SK-N-SH (cell line): Measurements from ENCODE around the gene PDIA3. TPM values are rescaled to one million over a fixed set of nuclear protein-coding genes. Genes with fewer than 3 reads are reported as not detected.
A peak's percentile ranks its signal among the peaks of the same experiment; 100 is the strongest.
"Not testable (repeated sequence)": the region's sequence is repeated elsewhere in the genome, so short reads cannot be mapped to it uniquely, and the experiment has no call there.

ENCODE experiments used
- CTCF ChIA-PET: fragments of 300-600, 350-600 bp; formaldehyde crosslinking; extraction: SDS; loops from one replicate; lab custom pipeline; 2021; lab: Yijun Ruan, JAX
- POLR2A ChIA-PET: fragments of 350-600 bp; sonication (Branson Sonifier 250); formaldehyde crosslinking; extraction: SDS; loops from one replicate; lab custom pipeline; 2020; ENCODE audit warnings: antibody characterized with exemption, inconsistent platforms; lab: Yijun Ruan, JAX
- DNase-seq: peaks from one replicate; pipeline ENCODE4 v3.0.0; 2012
- H2AFZ ChIP-seq: fragments of 200-600 bp; sonication (generic); 2 replicates; pipeline ENCODE4 v1.8.1; 2016; ENCODE audit warnings: antibody characterized with exemption, mild to moderate bottlenecking, low read depth
- H3F3A ChIP-seq: fragments of 200-600 bp; sonication (generic); replicated peaks from 2 replicates; pipeline ENCODE3; 2016; ENCODE audit warnings: antibody characterized with exemption, mild to moderate bottlenecking; ENCODE audit not compliant: insufficient read depth
- H3K27ac ChIP-seq, 2 experiments: fragments of 200-500 bp in 1 of 2; fragments of 200-600 bp in 1 of 2; sonication (Bioruptor generic) in 1 of 2; sonication (generic), shearing (Covaris generic) in 1 of 2; 2 replicates each; pipeline versions ENCODE4 v1.5.1 to v1.6.1; 2014 to 2016; ENCODE audit warnings: low read depth in 2 of 2, inconsistent platforms in 1 of 2, low read length in 1 of 2, mild to moderate bottlenecking in 1 of 2, mixed read lengths in 1 of 2
- H3K27me3 ChIP-seq: fragments of 200-600 bp; sonication (generic), shearing (Covaris generic); 2 replicates; pipeline ENCODE4 v1.6.1; 2016; ENCODE audit warnings: mixed run types; ENCODE audit not compliant: insufficient read depth
- H3K36me3 ChIP-seq, 2 experiments: fragments of 200-500 bp in 1 of 2; fragments of 200-600 bp in 1 of 2; sonication (Bioruptor generic) in 1 of 2; sonication (generic) in 1 of 2; replicated peaks in 1 of 2; 2 replicates each; pipeline versions ENCODE3 to v1.5.1; 2014 to 2016; ENCODE audit warnings: low read length in 1 of 2, mild to moderate bottlenecking in 1 of 2; ENCODE audit not compliant: insufficient read depth in 2 of 2, control insufficient read depth in 1 of 2
- H3K4me1 ChIP-seq, 2 experiments: fragments of 200-500 bp in 1 of 2; fragments of 200-600 bp in 1 of 2; sonication (Bioruptor generic) in 1 of 2; sonication (generic), shearing (Covaris generic) in 1 of 2; 2 replicates each; pipeline versions ENCODE4 v1.5.1 to v1.6.1; 2014 to 2016; ENCODE audit warnings: low read depth in 1 of 2, low read length in 1 of 2, mixed run types in 1 of 2; ENCODE audit not compliant: insufficient read depth in 2 of 2, control insufficient read depth in 1 of 2
- H3K4me2 ChIP-seq: fragments of 200-600 bp; sonication (generic), shearing (Covaris generic); 2 replicates; pipeline ENCODE4 v1.6.1; 2017; ENCODE audit warnings: mixed run types
- H3K4me3 ChIP-seq, 2 experiments: fragments of 200-500 bp in 1 of 2; fragments of 200-600 bp in 1 of 2; sonication (Bioruptor generic) in 1 of 2; sonication (generic), shearing (Covaris generic) in 1 of 2; 2 replicates each; pipeline versions ENCODE4 v1.5.1 to v1.8.1; 2014 to 2016; ENCODE audit warnings: low read depth in 2 of 2, inconsistent platforms in 1 of 2, low read length in 1 of 2, mild to moderate bottlenecking in 1 of 2, mixed read lengths in 1 of 2, moderate library complexity in 1 of 2
- H3K79me2 ChIP-seq: fragments of 200-600 bp; sonication (generic); 2 replicates; pipeline ENCODE4 v1.8.1; 2017; ENCODE audit warnings: mild to moderate bottlenecking; ENCODE audit not compliant: insufficient read depth
- H3K9ac ChIP-seq: fragments of 200-600 bp; sonication (generic); 2 replicates; pipeline ENCODE4 v1.6.1; 2017; ENCODE audit warnings: mixed run types
- H3K9me2 ChIP-seq: fragments of 200-600 bp; sonication (generic); 2 replicates; pipeline ENCODE4 v1.6.1; 2017; ENCODE audit warnings: mixed run types
- H3K9me3 ChIP-seq: fragments of 200-600 bp; sonication (generic); 2 replicates; pipeline ENCODE4 v1.6.1; 2017; ENCODE audit warnings: mixed run types, mild to moderate bottlenecking, moderate library complexity
- H4K20me1 ChIP-seq: fragments of 200-600 bp; sonication (generic); 2 replicates; pipeline ENCODE4 v1.6.1; 2017; ENCODE audit warnings: mild to moderate bottlenecking, mixed run types; ENCODE audit not compliant: insufficient read depth
- CHD2 ChIP-seq: fragments of 150-350 bp; IDR thresholded peaks from 2 replicates; pipeline ENCODE4 v1.6.1; 2018; ENCODE audit warnings: low read length; ENCODE audit not compliant: partially characterized antibody
- EP300 ChIP-seq, 2 experiments: IDR thresholded peaks; 2 replicates each; pipeline versions ENCODE4 v1.4.0 to v1.6.1; 2012; ENCODE audit warnings: borderline replicate concordance in 1 of 2, low read depth in 1 of 2, low read length in 1 of 2
- GATA2 ChIP-seq: sonication (generic); formaldehyde crosslinking; IDR thresholded peaks from 2 replicates; pipeline ENCODE4 v1.5.0; 2020; ENCODE audit warnings: mild to moderate bottlenecking, missing genetic modification reagents
- MEF2A ChIP-seq: IDR thresholded peaks from 2 replicates; pipeline ENCODE4 v1.4.0; 2012; ENCODE audit warnings: low read depth, borderline replicate concordance
- MXI1 ChIP-seq: IDR thresholded peaks from 2 replicates; pipeline ENCODE4 v1.6.1; 2012; ENCODE audit warnings: mild to moderate bottlenecking, low read depth, low read length, improper control_type of control experiment
- NFIC ChIP-seq: IDR thresholded peaks from 2 replicates; pipeline ENCODE4 v1.4.0; 2012; ENCODE audit warnings: borderline replicate concordance
- NRF1 ChIP-seq: IDR thresholded peaks from 2 replicates; pipeline ENCODE4 v1.6.1; 2012; ENCODE audit warnings: low read depth, mild to moderate bottlenecking, low read length
- POLR2AphosphoS5 ChIP-seq: IDR thresholded peaks from 2 replicates; pipeline ENCODE4 v1.6.1; 2012; ENCODE audit warnings: low read depth, low read length
- SIN3A ChIP-seq: IDR thresholded peaks from 2 replicates; pipeline ENCODE4 v1.6.1; 2012; ENCODE audit warnings: low read depth, mild to moderate bottlenecking, low read length, moderate library complexity, borderline replicate concordance
- SMC3 ChIP-seq: IDR thresholded peaks from 2 replicates; pipeline ENCODE4 v1.6.1; 2012; ENCODE audit warnings: low read depth, low read length, improper control_type of control experiment
- TAF1 ChIP-seq: IDR thresholded peaks from 2 replicates; pipeline ENCODE4 v1.6.1; 2012; ENCODE audit warnings: low read depth, mild to moderate bottlenecking, low read length, moderate library complexity, borderline replicate concordance
- TEAD4 ChIP-seq: IDR thresholded peaks from 2 replicates; pipeline ENCODE4 v1.4.0; 2012; ENCODE audit warnings: mild to moderate bottlenecking, borderline replicate concordance; ENCODE audit not compliant: insufficient read depth
- WGBS: methylation state at CpG from one replicate; pipeline ENCODE4 v1.1.6; 2017; ENCODE audit warnings: low lambda C conversion rate; 5-methylcytosine and 5-hydroxymethylcytosine counted together
- polyA plus RNA-seq, 3 experiments: library from polyadenylated mRNA; depleted of rRNA; stranded (reverse); fragments of >200 nt; gene quantifications; 2 replicates each; pipeline ENCODE4 v1.2.3, GENCODE V29; 2012
- TF ChIP-seq, protein P1 (sequence below): IDR thresholded peaks from 2 replicates; pipeline ENCODE4 v1.4.0; 2012; ENCODE audit warnings: low read depth
- TF ChIP-seq, protein P2 (sequence below): IDR thresholded peaks from 2 replicates; pipeline ENCODE4 v1.4.0; 2012; ENCODE audit warnings: low read depth, borderline replicate concordance
- TF ChIP-seq, protein P3 (sequence below): fragments of 150-350 bp; IDR thresholded peaks from 2 replicates; pipeline ENCODE4 v1.6.1; 2016; ENCODE audit warnings: mild to moderate bottlenecking, low read depth, low read length

PDIA3 gene
- polyA plus RNA-seq (2012; rRNA removed) = 131 and 177 TPM in 2 replicates
- 284 and 365 TPM in 2 replicates for polyA plus RNA-seq (2012; cell fraction: cytosol; rRNA removed)
- 51.5 and 158 TPM in 2 replicates for polyA plus RNA-seq (2012; cell fraction: nucleus; rRNA removed)

DNA sequence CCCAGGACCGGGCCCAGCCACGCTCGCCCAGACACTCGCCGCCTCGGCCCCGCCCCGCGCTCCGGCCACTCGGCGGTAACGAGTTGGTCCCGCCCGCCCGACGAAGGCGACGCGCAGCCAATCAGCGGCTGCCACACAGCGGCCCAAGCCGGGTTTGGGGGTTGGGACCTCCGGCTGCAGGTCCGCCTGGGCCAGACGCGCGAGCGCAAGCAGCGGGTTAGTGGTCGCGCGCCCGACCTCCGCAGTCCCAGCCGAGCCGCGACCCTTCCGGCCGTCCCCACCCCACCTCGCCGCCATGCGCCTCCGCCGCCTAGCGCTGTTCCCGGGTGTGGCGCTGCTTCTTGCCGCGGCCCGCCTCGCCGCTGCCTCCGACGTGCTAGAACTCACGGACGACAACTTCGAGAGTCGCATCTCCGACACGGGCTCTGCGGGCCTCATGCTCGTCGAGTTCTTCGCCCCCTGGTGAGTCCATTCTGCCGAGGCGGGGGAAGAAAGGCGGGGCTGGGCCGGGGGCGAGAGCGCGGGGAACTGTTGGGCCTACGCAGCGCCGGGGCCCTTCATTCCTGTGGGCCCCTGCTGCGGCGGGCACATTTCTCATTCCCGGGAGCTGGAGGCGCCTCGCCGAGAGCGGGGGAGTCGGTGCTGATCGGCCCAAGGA is at the start of gene PDIA3:
Gene PDIA3 (plus strand): TSS at position 194 of the 658 bp plus-strand sequence. CDS start 102 bp downstream, at position 296.
- CTCF ChIA-PET, H3K36me3 ChIP-seq, H3K27me3 ChIP-seq, H3K9me3 ChIP-seq, H3F3A ChIP-seq, H3K9me2 ChIP-seq, H3K4me1 ChIP-seq: not testable (repeated sequence)
- H3K4me2 ChIP-seq = peak within 1 kb of the TSS; percentile 90
- peak within 1 kb of the TSS; percentile 79 to 91 for H3K27ac ChIP-seq
- H3K79me2 ChIP-seq = peaks cover 52% of the 10 kb centered on the region
- H4K20me1 ChIP-seq = peaks cover 41% of the 10 kb centered on the region
- peak within 1 kb of the TSS; percentile 89 for H2AFZ ChIP-seq
- peak within 1 kb of the TSS; percentile 65 to 66 for H3K4me3 ChIP-seq
- H3K9ac ChIP-seq = peak within 1 kb of the TSS; percentile 96
- peak; percentile 98 for DNase-seq
- WGBS = 11% methylated on average over 25 of the region's 84 CpGs
- POLR2A ChIA-PET = interaction anchor here (0.5 to 1.3 kb wide), 6 partner anchors 9 to 681 kb away, joined by 3 to 5 read pairs (median 4); partner anchors contain the start of genes CTDSPL2, HYPK and SERINC4
- TF ChIP-seq CHD2 (peak; percentile 86), TAF1 (peak; percentile 82; the same call in 1 of the 2 replicates), POLR2AphosphoS5 (peak; percentile 70), EP300 (IDR thresholded peaks at IDR 0.05; ENCODE audit: borderline replicate concordance in 1 of 2, low read depth in 1 of 2, low read length in 1 of 2) (0 out of 4 replicates have a peak, but pooled peaks of 1 of the 2 experiments have one; percentile 36), SIN3A (peak; percentile 47; the same call in 1 of the 2 replicates), MXI1 (peak; percentile 59)
- TF ChIP-seq, protein P1, sequence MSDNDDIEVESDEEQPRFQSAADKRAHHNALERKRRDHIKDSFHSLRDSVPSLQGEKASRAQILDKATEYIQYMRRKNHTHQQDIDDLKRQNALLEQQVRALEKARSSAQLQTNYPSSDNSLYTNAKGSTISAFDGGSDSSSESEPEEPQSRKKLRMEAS = peak; percentile 56; the same call in 1 of the 2 replicates

DNA sequence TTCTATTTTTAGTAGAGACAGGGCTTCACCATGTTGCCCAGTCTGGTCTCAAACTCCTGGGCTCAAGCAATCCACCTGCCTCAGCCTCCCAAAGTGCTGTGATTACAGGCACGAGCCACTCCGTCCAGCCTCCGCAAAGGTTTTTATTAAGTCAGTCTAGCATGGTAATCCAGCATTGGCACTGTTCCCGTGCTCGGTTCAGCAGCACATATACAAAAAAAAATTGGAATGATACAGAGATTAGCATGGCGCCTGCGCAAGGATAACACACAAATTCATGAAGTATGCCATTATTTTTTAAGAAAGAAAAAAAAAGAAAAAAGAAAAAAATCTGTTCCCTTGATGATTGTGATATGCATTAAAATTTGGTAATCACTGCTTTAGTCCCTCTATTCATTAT is 44.1 kb upstream of the PDIA3 start:
- CTCF ChIA-PET = interaction anchor here (0.7 to 1.3 kb wide), 2 partner anchors 68 to 188 kb away, joined by 4 read pairs; no protein-coding TSS in a partner anchor
- Histone ChIP-seq H3K4me2 (no peak overlapping the region), H3K9ac (no peak overlapping the region), H4K20me1 (no peaks in the 10 kb centered on the region), H3K9me2 (no peaks in the 10 kb centered on the region)
- TF ChIP-seq NFIC = no peak
- no peak for TF ChIP-seq MEF2A
- TF ChIP-seq NRF1 = no peak
- TF ChIP-seq EP300 (IDR thresholded peaks at IDR 0.05; ENCODE audit: borderline replicate concordance in 1 of 2, low read depth in 1 of 2, low read length in 1 of 2) = no peak
- TF ChIP-seq, protein P2, sequence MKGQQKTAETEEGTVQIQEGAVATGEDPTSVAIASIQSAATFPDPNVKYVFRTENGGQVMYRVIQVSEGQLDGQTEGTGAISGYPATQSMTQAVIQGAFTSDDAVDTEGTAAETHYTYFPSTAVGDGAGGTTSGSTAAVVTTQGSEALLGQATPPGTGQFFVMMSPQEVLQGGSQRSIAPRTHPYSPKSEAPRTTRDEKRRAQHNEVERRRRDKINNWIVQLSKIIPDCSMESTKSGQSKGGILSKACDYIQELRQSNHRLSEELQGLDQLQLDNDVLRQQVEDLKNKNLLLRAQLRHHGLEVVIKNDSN = no peak
- no peak for TF ChIP-seq SMC3
- no peak for TF ChIP-seq GATA2 (CRISPR knock-in tag)
- TF ChIP-seq, protein P3, sequence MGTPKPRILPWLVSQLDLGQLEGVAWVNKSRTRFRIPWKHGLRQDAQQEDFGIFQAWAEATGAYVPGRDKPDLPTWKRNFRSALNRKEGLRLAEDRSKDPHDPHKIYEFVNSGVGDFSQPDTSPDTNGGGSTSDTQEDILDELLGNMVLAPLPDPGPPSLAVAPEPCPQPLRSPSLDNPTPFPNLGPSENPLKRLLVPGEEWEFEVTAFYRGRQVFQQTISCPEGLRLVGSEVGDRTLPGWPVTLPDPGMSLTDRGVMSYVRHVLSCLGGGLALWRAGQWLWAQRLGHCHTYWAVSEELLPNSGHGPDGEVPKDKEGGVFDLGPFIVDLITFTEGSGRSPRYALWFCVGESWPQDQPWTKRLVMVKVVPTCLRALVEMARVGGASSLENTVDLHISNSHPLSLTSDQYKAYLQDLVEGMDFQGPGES = no peak
- TF ChIP-seq TEAD4 = no peak
- TF ChIP-seq, all 33 proteins: peak for 0
- H3K36me3 ChIP-seq = no peaks in the 10 kb centered on the region
- no peak overlapping the region for H3K4me3 ChIP-seq
- 0 out of 2 replicates have a peak, but pooled peaks cover 10% of the 10 kb centered on the region for H3K27me3 ChIP-seq
- POLR2A ChIA-PET = no interaction called here
- no peaks in the 10 kb centered on the region for H3K9me3 ChIP-seq
- H3K27ac ChIP-seq = no peak overlapping the region
- no peak for DNase-seq
- 77% methylated on average over 7 of the region's 7 CpGs for WGBS
- no peak overlapping the region for H2AFZ ChIP-seq
- no peaks in the 10 kb centered on the region for H3F3A ChIP-seq
- no peaks in the 10 kb centered on the region for H3K4me1 ChIP-seq
- no peaks in the 10 kb centered on the region for H3K79me2 ChIP-seq
